A549 (cell line): Measurements from ENCODE around the gene KCNAB2. TPM values are rescaled to one million over a fixed set of nuclear protein-coding genes. Genes with fewer than 3 reads are reported as not detected.

ENCODE experiments used
- ATAC-seq, 2 experiments: fragments of 200-7000 bp in 1 of 2; fragments of >200 bp in 1 of 2; cut with Nextera tagmentation in 1 of 2; cut with Tn5 transposase in 1 of 2; 3 replicates each; pipeline versions ENCODE4 v1.8.0 to v1.9.1; 2018 to 2020; ENCODE audit warnings: mild to moderate bottlenecking in 1 of 2, moderate library complexity in 1 of 2
- CTCF ChIA-PET: fragments of 300-600 bp; sonication (Branson Sonifier 250); formaldehyde crosslinking; extraction: SDS; loops from one replicate; lab custom pipeline; 2021; ENCODE audit warnings: antibody characterized with exemption, inconsistent platforms; lab: Yijun Ruan, JAX
- POLR2A ChIA-PET: fragments of 350-600 bp; formaldehyde crosslinking; extraction: SDS; loops from one replicate; lab custom pipeline; 2021; ENCODE audit warnings: antibody characterized with exemption, inconsistent platforms; lab: Yijun Ruan, JAX
- DNase-seq, 2 experiments: peaks; one replicate each; pipeline versions ENCODE4 v3.0.0 to v3.0.0-alpha.2; 2011 to 2016; ENCODE audit warnings: low read depth in 1 of 2, low spot score in 1 of 2
- FAIRE-seq: peaks from 2 replicates; lab custom pipeline; 2011; peaks lifted over from hg19 to GRCh38; lab: Jason Lieb, UNC
- H3K27ac ChIP-seq, 2 experiments: fragments of >200 bp; sonication (Bioruptor Twin); formaldehyde crosslinking; 3 replicates each; pipeline ENCODE4 v1.5.1; 2016 to 2017
- H3K4me1 ChIP-seq: fragments of >200 bp; sonication (Bioruptor Twin); formaldehyde crosslinking; 3 replicates; pipeline ENCODE4 v1.6.1; 2016
- H3K4me2 ChIP-seq: fragments of >200 bp; sonication (Bioruptor Twin); formaldehyde crosslinking; 3 replicates; pipeline ENCODE4 v1.6.1; 2016
- H3K4me3 ChIP-seq: fragments of >200 bp; sonication (Bioruptor Twin); formaldehyde crosslinking; 3 replicates; pipeline ENCODE4 v1.5.1; 2016
- H3K9me3 ChIP-seq: fragments of >200 bp; sonication (Bioruptor Twin); formaldehyde crosslinking; 3 replicates; pipeline ENCODE4 v1.6.1; 2016
- ATOH8 ChIP-seq: fragments of 250-450 bp; sonication (Bioruptor Pico); IDR thresholded peaks from 2 replicates; pipeline ENCODE4 v1.5.0; 2020; ENCODE audit warnings: low read depth, mild to moderate bottlenecking, moderate library complexity
- BCL3 ChIP-seq: fragments of >200 bp; sonication (Bioruptor Twin); formaldehyde crosslinking; IDR thresholded peaks from 3 replicates; pipeline ENCODE4 v1.6.1; 2016
- BHLHE40 ChIP-seq: IDR thresholded peaks from 2 replicates; pipeline ENCODE4 v1.6.1; 2012; ENCODE audit warnings: low read depth, low read length, inconsistent platforms
- CBX8 ChIP-seq: fragments of 200-600 bp; sonication (generic); IDR thresholded peaks from 2 replicates; pipeline ENCODE4 v1.6.1; 2016
- CHD4 ChIP-seq: fragments of 200-600 bp; sonication (generic); IDR thresholded peaks from 2 replicates; pipeline ENCODE4 v1.6.1; 2016; ENCODE audit warnings: antibody characterized with exemption, mild to moderate bottlenecking, borderline replicate concordance
- E2F6 ChIP-seq: IDR thresholded peaks from 2 replicates; pipeline ENCODE4 v1.6.1; 2012; ENCODE audit warnings: low read depth, borderline replicate concordance
- EHF ChIP-seq: fragments of 250-450 bp; sonication (Bioruptor Pico); IDR thresholded peaks from 2 replicates; pipeline ENCODE4 v1.5.0; 2020; ENCODE audit warnings: mild to moderate bottlenecking
- ELK1 ChIP-seq: fragments of 150-350 bp; IDR thresholded peaks from 2 replicates; pipeline ENCODE4 v1.6.1; 2014; ENCODE audit warnings: low read depth, mild to moderate bottlenecking, low read length
- EP300 ChIP-seq, 2 experiments: fragments of >200 bp; sonication (Bioruptor Twin); formaldehyde crosslinking; IDR thresholded peaks; 2 replicates in 1 of 2; 3 replicates in 1 of 2; pipeline ENCODE4 v1.6.1; 2016 to 2017
- FOSB ChIP-seq: fragments of 250-450 bp; sonication (Bioruptor Pico); IDR thresholded peaks from 2 replicates; pipeline ENCODE4 v1.5.0; 2020; ENCODE audit warnings: mild to moderate bottlenecking, moderate library complexity
- FOSL2 ChIP-seq, 2 experiments: fragments of 450-650 bp in 1 of 2; fragments of >200 bp in 1 of 2; sonication (Bioruptor Twin) in 1 of 2; formaldehyde crosslinking; IDR thresholded peaks; 2 replicates each; pipeline versions ENCODE4 v1.5.0 to v1.6.1; 2016 to 2020; ENCODE audit warnings: mild to moderate bottlenecking in 1 of 2, moderate library complexity in 1 of 2
- HDAC2 ChIP-seq: fragments of 200-600 bp; sonication (generic); IDR thresholded peaks from 2 replicates; pipeline ENCODE4 v1.6.1; 2016
- HES2 ChIP-seq: fragments of >200 bp; sonication (Bioruptor Twin); formaldehyde crosslinking; IDR thresholded peaks from 2 replicates; pipeline ENCODE4 v1.6.1; 2016
- HOXB13 ChIP-seq: fragments of 250-450 bp; sonication (Bioruptor Pico); IDR thresholded peaks from 2 replicates; pipeline ENCODE4 v1.5.0; 2020; ENCODE audit warnings: low read depth, mild to moderate bottlenecking, moderate library complexity
- JUNB ChIP-seq: fragments of >200 bp; sonication (Bioruptor Twin); formaldehyde crosslinking; IDR thresholded peaks from 2 replicates; pipeline ENCODE4 v1.6.1; 2016
- KDM5A ChIP-seq: fragments of 200-600 bp; sonication (generic); IDR thresholded peaks from 2 replicates; pipeline ENCODE4 v1.6.1; 2016; ENCODE audit warnings: antibody characterized with exemption, mild to moderate bottlenecking
- MAZ ChIP-seq: fragments of 150-350 bp; IDR thresholded peaks from 2 replicates; pipeline ENCODE4 v1.6.1; 2014; ENCODE audit warnings: antibody characterized with exemption, low read depth, low read length, borderline replicate concordance
- NPAS2 ChIP-seq: fragments of 250-450 bp; sonication (Bioruptor Pico); IDR thresholded peaks from 2 replicates; pipeline ENCODE4 v1.8.0; 2022; ENCODE audit warnings: mild to moderate bottlenecking, moderate library complexity, borderline replicate concordance
- NR3C1 ChIP-seq: fragments of >200 bp; sonication (Bioruptor Twin); formaldehyde crosslinking; IDR thresholded peaks from 3 replicates; pipeline ENCODE4 v1.6.1; 2017
- PHF8 ChIP-seq: fragments of 200-600 bp; sonication (generic); IDR thresholded peaks from 2 replicates; pipeline ENCODE4 v1.6.1; 2016; ENCODE audit warnings: low read depth, mild to moderate bottlenecking, antibody characterized with exemption, moderate library complexity, borderline replicate concordance
- POLR2AphosphoS2 ChIP-seq: conservative IDR thresholded peaks from 2 replicates; pipeline ENCODE4 v1.6.1; 2012; ENCODE audit warnings: low read length, improper control_type of control experiment, inconsistent platforms
- SREBF2 ChIP-seq: fragments of 450-650 bp; IDR thresholded peaks from 2 replicates; pipeline ENCODE4 v1.6.1; 2014; ENCODE audit warnings: mild to moderate bottlenecking, moderate library complexity
- ZNF302 ChIP-seq: fragments of 250-450 bp; sonication (Bioruptor Pico); IDR thresholded peaks from 2 replicates; pipeline ENCODE4 v1.9.0; 2021; ENCODE audit warnings: inconsistent platforms, mild to moderate bottlenecking, moderate library complexity
- WGBS: methylation state at CpG from one replicate; pipeline ENCODE4 v1.1.6; 2017; ENCODE audit errors: missing lambda C conversion rate; 5-methylcytosine and 5-hydroxymethylcytosine counted together
- polyA plus RNA-seq, 4 experiments: library from polyadenylated mRNA; depleted of rRNA in 3 of 4; stranded (reverse); fragments of >200 nt; fragmentation: RNase III in 1 of 4; extraction: RNeasy Plus Mini Kit Qiagen cat#74134 plus additional on column Dnase treatment in 1 of 4; gene quantifications; 2 replicates in 3 of 4; 3 replicates in 1 of 4; pipeline ENCODE4 v1.2.3, GENCODE V29; 2011 to 2017

Gene KCNAB2
- polyA plus RNA-seq, 2 of the 4 experiments (the other 2 are of a cell fraction) = 7.3 to 9.9 TPM

- H3K4me2 ChIP-seq = no peak overlapping the region
- POLR2A ChIA-PET = no interaction called here
- ATAC-seq (no peak), DNase-seq (no peak), FAIRE-seq (no peak)
- CTCF ChIA-PET = no interaction called here
- 81% methylated on average over 14 of the region's 14 CpGs for WGBS
- no peak for TF ChIP-seq JUNB
- TF ChIP-seq ZNF302 (CRISPR knock-in tag) = no peak
- TF ChIP-seq HES2 = no peak
- TF ChIP-seq HOXB13 (CRISPR knock-in tag) = no peak
- no peak for TF ChIP-seq POLR2AphosphoS2
- no peak for TF ChIP-seq FOSB
- no peak for TF ChIP-seq HDAC2
- no peaks in the 10 kb centered on the region for H3K9me3 ChIP-seq
- no peaks in the 10 kb centered on the region for H3K4me1 ChIP-seq
- H3K4me3 ChIP-seq = no peak overlapping the region
- no peak overlapping the region for H3K27ac ChIP-seq
Observed at GRCh38 chr1:6069573-6069972, 23.9 kb downstream of the KCNAB2 start.

GRCh38 chr1:6070450-6070974 is 24.8 kb downstream of the KCNAB2 start:
- Histone ChIP-seq H3K4me1 (no peaks in the 10 kb centered on the region), H3K4me2 (no peak overlapping the region), H3K27ac (no peak overlapping the region), H3K9me3 (no peaks in the 10 kb centered on the region), H3K4me3 (no peak overlapping the region)
- POLR2A ChIA-PET = no interaction called here
- WGBS = 74% methylated on average over 9 of the region's 9 CpGs
- no peak for FAIRE-seq
- CTCF ChIA-PET = interaction anchor here (0.8 kb wide), 2 partner anchors 12 to 17 kb away, joined by 3 read pairs; no protein-coding TSS in a partner anchor
- TF ChIP-seq ELK1 (no peak), FOSL2 (IDR thresholded peaks at IDR 0.05) (no peak), FOSL2 (CRISPR knock-in tag; IDR thresholded peaks at IDR 0.05) (no peak), CHD4 (no peak), MAZ (no peak), CBX8 (no peak), KDM5A (no peak), NPAS2 (CRISPR knock-in tag) (no peak), JUNB (no peak), SREBF2 (no peak)
- DNase-seq = no peak
- ATAC-seq = no peak

GRCh38 chr1:6071219-6071618 is 25.5 kb downstream of the KCNAB2 start:
- ATAC-seq (no peak), FAIRE-seq (no peak), DNase-seq (no peak)
- POLR2A ChIA-PET = no interaction called here
- Histone ChIP-seq H3K4me3 (no peak overlapping the region), H3K4me2 (no peak overlapping the region), H3K9me3 (no peaks in the 10 kb centered on the region), H3K27ac (no peak overlapping the region), H3K4me1 (no peaks in the 10 kb centered on the region)
- CTCF ChIA-PET = interaction anchor here (0.8 kb wide), 2 partner anchors 11 to 18 kb away, joined by 3 read pairs; no protein-coding TSS in a partner anchor
- 88% methylated on average over 9 of the region's 13 CpGs for WGBS
- TF ChIP-seq MAZ (no peak), FOSB (no peak), E2F6 (no peak), JUNB (no peak), NR3C1 (no peak)

GRCh38 chr1:6072774-6073479 is 27.2 kb downstream of the KCNAB2 start:
- no peak for DNase-seq
- H3K27ac ChIP-seq = no peak overlapping the region
- H3K4me3 ChIP-seq = no peak overlapping the region
- no peak for FAIRE-seq
- no peak for ATAC-seq
- no peaks in the 10 kb centered on the region for H3K9me3 ChIP-seq
- ChIA-PET CTCF (no interaction called here), POLR2A (no interaction called here)
- WGBS = 77% methylated on average over 9 of the region's 17 CpGs
- no peaks in the 10 kb centered on the region for H3K4me1 ChIP-seq
- H3K4me2 ChIP-seq = no peak overlapping the region
- TF ChIP-seq BHLHE40 (no peak), SREBF2 (no peak), BCL3 (no peak), EHF (no peak), PHF8 (no peak), EP300 (IDR thresholded peaks at IDR 0.05) (no peak), JUNB (no peak), ATOH8 (no peak)
